GM19328 (cell line): Measurements from ENCODE around the gene LILRA1.
"Not testable (repeated sequence)": the region's sequence is repeated elsewhere in the genome, so short reads cannot be mapped to it uniquely, and the experiment has no call there.

Experiments used
- ATAC-seq: cut with Tn5 transposase; IDR thresholded peaks from one replicate; pipeline ENCODE4 v1.9.1; 2021; ENCODE audit warnings: mild to moderate bottlenecking, moderate library complexity; ENCODE audit not compliant: unreplicated experiment

Gene LILRA1

DNA sequence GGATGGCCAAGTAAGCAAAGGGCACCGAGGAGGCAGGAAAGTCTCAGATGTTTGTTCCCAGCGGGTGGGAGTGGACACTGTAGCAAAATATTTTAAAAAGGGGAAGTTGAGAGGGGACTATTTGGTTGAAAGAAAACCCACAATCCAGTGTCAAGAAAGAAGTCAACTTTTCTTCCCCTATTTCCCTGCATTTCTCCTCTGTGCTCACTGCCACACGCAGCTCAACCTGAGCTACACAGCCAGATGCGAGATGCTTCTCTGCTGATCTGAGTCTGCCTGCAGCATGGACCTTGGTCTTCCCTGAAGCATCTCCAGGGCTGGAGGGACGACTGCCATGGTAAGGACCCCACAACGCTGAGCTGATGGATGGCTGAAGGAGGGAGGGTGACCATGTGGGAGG is at the start of gene LILRA1:
LILRA1 (plus strand) TSS at position 188 of the 400 bp plus-strand sequence. CDS start 613 bp downstream, outside the sequence.
- not testable (repeated sequence) for ATAC-seq

DNA sequence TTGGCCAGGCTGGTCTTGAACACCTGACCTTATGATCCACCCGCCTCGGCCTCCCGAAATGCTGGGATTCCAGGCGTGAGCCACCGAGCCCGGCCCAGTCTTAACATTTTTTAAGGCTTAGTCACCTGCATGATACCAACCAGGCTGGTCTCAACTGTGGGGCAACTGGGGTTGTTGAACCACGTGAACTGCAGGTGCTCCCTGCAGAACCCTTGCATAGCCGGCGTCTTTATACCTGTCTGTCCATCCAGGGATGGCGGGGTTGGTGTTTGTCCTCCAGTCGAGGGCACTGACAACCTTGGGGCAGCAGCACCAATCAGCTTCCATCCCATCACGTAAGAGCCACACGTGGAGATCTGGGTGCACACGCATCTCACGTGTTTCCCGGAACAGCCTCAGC is 44.6 kb upstream of the LILRA1 start:
- ATAC-seq: no peak

DNA sequence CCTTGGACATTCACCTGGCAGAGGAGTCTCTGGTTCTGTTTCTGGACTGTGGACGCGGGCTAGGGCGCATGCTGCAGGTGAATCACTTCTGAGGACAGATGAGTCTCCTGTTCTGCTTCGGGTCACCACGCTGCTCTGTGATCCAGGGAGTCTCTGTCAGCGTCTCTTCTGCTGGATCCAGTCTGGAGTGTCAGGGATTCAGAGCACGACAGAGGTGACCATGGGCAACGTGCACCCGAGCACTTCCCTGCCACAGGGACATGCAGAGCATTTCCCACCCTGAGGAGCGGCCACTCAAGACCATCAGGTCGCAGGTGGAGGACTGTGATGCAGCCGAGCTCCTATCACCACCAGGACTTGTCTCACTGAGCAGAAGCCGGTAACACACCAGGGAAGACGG is 44.2 kb upstream of the LILRA1 start:
- ATAC-seq: no peak

DNA sequence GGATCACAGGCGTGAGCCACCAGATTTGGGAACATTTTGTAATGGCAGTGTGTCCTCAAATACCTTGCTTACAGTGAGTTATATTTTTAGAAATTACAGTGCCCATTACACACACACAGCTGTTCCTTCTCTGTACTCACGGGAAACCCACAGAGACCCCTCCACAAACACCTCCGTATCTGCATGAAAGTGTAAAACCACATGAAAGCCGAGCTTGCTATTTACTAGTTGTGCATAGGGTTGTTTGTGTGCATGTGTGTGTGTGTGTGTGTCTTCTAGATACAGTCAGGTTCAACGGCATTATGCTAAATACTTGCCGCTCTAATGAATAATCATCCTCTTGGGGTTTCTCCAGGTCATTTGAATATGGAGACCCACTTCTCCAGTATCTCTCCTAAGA is 42.1 kb upstream of the LILRA1 start:
- no peak for ATAC-seq

DNA sequence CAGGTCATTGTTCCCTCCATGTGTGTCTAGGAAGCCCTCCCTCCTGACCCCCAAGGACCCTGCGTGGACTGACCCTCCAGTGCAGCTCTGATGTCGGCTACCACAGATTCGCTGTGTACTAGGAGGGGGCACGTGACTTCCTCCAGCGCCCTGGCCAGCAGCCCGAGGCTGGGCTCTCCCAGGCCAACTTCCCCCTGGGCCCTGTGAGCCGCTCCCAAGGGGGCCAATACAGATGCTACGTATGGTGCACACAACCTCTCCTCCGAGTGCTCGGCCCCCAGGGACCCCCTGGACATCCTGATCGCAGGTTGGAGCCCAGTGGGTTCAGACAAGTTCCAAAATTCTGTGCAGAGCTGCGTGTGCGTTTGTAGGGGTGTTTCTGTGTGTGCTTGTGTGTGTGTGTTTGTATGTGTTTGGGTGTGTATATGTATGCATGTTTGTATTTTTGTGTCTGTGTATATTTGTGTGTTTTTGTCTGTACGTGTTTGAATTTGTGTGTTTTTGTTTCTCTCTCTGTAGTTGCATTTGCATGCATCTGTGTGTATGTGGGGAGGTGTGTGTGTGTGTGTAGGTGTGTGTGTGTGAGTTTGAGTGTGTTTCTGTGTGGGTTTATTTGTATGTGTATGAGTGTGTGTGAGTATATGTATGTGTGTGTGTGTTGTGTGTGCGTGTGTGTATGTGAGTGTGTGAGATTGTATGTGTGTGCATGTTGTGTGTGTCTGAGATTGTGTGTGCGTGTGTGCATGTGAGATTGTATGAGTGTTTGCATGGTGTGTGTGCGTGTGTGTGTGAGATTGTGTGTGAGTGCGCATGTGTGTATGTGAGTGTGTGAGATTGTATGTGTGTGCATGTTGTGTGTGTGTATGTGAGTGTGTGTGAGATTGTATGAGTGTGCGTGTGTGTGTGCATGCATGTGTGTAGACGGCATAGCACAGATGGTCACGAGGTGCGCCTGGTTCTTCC is 41.2 kb upstream of the LILRA1 start:
- no peak for ATAC-seq

DNA sequence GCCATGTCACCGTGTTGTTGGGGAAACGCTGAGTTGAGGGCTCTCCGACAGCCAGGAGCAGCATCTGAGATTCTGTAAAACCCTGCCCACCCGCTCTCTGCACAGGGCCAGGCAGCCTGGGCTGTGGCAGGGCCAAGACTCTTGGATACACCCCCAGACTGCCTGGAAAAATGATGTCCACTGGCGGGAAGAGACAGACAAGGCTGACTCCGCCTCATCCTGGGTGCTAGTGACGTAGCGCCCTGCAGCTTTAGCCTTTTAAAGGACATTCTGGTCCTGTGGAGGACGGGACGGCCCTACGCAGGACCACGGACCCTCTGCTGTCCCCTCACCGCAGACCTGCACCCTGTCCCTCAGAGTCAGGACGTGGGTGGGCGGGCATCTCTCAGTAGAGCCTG is 40.5 kb upstream of the LILRA1 start:
- ATAC-seq: no peak

DNA sequence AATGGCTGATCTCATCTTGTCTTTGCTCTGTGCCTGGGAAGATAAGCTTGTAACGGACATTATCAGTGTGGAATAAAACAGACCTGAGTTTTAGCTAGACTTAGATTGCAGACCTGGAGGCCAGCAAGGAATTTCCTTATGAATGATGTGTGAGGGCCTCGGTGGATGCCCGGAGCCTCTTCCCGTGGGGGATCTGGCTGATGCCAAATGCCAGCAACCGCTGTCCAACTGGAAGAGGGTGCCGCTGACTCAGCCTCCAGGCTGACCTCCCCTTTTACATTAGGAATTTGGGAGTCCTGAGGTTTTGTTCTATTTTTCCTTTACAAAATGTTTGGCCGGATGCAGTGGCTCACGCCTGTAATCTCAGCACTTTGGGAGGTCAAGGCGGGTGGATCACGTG is 39.4 kb upstream of the LILRA1 start:
- ATAC-seq: no peak

DNA sequence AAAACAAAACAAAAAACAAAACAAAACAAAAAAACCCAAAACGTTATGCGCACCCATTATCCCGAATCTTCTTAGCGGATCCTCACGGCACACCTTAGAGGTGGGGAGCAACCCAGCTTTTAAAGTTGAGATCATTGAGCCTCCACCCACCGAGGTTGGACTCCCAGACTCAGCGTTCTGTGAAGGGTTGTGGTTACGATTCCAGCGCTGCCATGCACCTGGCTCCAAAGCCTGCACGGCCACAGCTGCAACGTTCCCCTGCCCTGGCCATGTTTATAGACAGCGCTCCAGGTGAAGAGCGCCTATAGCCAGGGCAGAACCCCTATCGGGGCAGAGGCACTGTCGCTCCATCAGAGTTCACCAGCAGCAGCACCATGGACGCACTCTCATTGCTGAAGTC is 38.5 kb upstream of the LILRA1 start:
- ATAC-seq: no peak

DNA sequence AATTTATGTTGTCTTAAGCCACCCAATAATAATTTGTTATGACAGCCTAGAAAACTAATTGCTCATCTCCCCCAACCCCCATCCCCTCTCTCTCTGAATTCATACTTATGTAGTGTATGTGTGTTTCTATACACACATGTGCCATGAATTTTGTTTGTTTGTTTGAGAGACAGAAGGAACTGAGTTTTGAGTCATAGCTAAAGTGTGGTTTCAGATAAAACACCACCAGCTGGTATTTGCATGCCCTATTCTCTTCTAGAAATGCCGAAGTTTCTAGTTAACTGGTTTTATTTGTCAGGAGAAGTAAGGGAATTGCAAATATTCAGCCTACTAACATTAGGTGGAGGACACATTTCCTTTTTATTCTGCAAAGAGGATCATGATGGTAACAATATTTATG is 37.2 kb upstream of the LILRA1 start:
- ATAC-seq: no peak

DNA sequence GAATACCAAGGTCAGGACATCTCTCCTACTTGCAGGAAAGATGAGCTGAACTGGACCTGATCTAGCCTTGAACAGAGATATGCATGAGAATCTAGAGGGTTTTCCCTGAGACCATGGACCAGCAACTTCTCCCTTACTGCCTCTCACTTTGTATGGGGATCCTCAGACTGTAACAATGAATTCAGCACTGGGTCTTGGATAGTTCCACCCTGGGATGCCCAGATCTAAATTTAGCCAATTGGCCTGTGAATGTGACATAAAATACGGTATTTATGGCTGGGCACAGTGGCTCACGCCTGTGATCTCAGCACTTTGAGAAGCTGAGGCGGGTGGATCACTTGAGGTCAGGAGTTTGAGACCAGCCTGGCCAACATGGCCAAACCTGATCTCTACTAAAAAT is 35.1 kb upstream of the LILRA1 start:
- ATAC-seq: no peak

DNA sequence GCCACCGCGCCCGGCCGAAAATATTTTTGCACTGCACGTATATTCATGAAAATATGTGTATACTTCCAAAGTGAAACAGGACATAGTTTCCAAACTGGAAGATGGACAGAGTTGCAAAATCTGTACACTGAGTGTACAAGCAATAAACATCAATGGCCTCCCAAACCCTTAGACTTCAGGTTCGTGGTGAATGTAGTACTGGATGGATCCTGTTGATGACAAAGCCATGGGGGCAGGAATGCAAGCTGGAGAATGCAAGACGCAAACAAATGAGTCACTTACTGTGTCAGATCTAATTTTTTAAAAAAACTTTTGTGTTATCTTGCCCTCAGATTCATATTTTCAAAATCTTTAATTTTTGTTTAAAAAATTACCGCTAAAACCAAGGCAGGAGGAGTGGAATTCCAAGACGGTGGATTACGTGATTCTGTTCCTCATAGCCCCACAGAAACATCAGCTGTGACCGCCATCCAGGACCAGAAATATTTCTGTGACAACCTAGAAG is 32.5 kb upstream of the LILRA1 start:
- no peak for ATAC-seq

DNA sequence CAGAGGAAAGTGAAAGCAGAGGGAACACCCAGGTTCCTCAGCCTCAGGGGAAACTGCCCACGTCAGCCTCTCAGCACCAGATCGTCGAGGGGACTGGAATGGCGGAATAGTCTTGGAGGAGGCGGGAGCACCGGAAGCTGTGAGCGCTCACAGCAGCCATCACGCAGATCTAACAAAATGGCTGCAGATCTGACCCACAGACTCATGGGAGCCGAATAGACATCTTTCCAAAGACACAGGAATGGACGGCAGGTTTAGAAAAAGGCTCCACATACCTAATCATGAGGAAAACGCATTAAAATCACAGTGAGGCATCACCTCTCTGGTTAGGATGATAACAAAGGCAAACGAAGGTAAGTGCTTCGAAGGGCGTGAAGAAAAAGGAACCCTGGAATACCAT is 31.6 kb upstream of the LILRA1 start:
- ATAC-seq: no peak

DNA sequence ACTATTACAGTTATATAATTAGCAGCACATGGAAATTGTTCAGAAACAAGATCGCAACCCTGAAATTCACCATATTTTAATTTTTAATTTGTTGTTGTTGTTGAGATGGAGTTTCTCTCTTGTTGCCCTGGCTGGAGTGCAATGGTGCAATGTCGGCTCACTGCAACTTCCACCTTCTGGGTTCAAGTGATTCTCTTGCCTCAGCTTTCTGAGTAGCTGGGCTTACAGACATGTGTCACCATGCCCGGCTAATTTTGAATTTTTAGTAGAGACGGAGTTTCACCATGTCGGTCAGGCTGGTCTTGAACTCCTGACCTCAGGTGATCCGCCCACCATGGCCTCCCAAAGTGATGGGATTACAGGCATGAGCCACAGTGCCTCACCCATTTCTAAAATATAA is 30.2 kb upstream of the LILRA1 start:
- ATAC-seq: not testable (repeated sequence)

DNA sequence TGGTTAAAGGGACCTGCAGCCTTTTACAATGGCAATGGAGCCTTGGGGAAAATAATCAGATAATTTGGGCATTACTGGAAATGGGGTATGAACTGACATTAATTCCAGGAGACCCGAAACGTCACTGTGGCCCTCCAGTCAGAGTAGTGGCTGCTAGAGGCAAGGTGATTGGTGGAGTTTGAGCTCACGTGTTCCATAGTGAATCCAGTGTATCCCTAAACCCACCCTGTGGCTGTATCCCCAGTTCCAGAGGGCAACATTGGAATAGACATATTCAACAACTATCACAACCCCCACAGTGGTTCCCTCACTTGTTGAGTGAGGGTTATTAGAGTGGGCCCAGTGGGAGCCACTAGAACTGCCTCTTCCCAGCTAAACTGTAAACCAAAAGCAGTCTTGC is 23.1 kb upstream of the LILRA1 start:
- no peak for ATAC-seq

DNA sequence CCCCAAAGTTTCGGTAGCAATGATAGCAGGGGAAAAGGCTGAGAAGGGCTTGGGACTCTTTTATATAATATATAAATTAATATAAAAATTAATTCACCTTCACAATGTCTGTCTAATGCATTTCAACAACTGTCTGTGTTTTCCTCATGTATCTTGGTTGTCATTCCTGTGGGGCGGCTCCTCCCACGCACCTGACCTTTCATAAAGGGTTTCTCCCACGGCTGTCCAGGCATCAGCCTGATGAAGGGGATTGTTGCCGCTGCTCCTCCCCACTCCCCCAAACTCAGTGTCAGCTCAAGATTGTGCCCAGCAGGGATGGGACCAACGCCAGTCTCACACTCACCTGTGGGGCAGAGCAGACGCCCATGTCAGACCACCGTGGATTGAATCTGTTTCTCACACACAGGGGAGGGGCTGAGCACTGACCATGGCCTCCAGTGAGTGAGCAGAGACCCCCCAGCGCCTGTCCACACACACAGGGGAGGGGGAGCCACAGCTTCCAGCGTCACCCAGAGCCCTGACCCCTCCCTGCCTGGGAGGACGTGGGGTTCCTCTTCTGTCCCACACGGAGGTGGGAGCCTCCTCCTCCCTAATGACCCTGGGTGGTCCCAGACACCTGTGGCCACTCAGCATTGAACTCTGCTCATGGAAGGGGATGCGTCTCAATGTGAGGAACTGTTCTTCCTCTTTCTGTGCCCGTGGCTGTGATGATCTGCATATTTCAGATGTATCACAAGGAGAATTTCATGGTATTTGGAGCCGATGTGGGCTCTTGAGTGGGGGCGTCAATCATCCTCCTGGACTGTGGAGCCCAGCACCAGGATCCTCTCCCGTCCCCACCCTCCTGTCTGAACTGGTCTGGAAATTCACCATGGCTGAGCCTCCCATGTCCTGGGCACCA is 21.5 kb upstream of the LILRA1 start:
- not testable (repeated sequence) for ATAC-seq

DNA sequence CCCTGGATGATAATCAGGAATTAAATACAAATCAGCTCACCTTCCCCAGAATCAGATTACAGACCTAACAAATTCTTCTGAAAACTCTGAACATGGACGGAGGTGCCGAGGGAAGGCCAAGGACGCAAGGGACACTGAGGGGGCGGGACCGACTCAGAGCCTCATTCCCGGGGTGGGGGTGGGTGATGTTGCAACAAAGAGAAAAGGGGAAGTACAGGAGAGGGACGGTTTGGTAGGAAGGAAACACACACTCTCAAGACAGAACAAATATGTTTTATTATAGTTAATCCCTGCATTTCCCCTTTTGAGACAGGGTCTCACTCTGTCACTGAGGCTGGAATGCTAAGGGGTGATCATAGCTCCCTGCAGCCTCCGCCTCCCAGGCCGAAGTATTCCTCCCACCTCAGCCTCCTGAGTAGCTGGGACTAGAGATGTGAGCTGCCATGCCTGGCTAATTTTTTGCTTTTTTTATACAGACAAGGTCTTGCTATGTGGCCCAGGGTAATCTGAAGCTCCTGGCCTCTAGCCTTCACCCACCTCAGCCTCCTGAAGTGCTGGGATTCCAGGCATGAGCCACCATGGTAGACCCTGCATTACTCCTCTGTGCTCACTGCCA is 20.6 kb upstream of the LILRA1 start:
- ATAC-seq: no peak

DNA sequence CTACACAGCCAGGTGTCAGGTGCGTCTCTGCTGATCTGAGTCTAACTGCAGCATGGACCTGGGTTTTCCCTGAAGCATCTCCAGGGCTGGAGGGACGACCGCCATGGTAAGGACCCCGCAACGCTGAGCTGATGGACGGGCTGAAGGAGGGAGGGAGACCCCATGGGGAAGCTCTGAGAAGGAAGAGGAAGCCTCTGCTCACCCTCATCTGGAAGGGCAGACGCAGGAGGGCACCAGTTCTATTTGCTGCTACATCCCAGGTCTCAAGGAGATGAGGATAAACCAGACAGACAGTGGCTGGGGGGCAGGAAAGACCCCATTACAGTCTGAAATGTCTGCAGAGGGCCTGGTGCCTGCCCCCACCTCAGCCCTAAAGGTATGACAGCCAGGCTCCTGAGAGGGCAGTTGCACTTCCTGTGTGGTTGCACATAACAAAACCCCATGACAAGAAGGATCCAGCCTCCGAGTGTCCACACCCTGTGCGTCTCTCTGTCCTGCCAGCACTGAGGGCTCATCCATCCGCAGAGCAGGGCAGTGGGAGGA is 20.0 kb upstream of the LILRA1 start, which contains the start of gene LILRA2:
LILRA2 (plus strand) TSS at position 461 of the 543 bp plus-strand sequence. CDS start 89 bp downstream, outside the sequence.
- ATAC-seq: no peak

DNA sequence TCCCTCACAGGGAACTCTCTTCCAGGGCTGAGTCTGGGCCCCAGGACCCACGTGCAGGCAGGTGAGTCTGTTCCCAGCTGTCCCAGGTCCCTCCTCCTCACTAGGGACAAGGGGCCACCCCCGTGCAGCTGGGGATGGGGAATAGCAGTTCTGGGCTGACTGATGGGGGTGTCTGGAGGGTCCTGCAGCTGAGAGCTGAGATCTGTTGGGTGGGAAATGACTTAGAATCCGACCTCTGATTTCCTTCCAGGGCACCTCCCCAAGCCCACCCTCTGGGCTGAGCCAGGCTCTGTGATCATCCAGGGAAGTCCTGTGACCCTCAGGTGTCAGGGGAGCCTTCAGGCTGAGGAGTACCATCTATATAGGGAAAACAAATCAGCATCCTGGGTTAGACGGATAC is 19.4 kb upstream of the LILRA1 start:
- no peak for ATAC-seq

DNA sequence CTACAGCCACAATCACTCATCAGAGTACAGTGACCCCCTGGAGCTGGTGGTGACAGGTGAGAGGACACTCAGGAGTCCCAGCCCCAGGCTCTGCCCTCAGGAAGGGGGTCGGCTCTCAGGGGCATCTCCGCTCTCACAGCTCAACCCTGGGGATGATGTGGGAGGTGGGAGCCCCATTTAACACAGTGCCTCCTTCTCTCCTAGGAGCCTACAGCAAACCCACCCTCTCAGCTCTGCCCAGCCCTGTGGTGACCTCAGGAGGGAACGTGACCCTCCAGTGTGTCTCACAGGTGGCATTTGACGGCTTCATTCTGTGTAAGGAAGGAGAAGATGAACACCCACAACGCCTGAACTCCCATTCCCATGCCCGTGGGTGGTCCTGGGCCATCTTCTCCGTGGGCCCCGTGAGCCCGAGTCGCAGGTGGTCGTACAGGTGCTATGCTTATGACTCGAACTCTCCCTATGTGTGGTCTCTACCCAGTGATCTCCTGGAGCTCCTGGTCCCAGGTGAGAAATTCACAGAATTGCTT is 18.8 kb upstream of the LILRA1 start:
- no peak for ATAC-seq

DNA sequence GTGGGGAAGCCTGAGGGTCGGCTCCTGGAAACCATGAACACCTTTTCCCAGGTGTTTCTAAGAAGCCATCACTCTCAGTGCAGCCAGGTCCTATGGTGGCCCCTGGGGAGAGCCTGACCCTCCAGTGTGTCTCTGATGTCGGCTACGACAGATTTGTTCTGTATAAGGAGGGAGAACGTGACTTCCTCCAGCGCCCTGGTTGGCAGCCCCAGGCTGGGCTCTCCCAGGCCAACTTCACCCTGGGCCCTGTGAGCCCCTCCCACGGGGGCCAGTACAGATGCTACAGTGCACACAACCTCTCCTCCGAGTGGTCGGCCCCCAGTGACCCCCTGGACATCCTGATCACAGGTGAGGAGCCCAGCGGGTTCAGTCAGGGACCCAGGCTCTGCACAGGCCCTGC is 18.2 kb upstream of the LILRA1 start:
- ATAC-seq: not testable (repeated sequence)
